IMR-90 (cell line): Measurements from ENCODE around the gene EMX2. TPM values are rescaled to one million over a fixed set of nuclear protein-coding genes. Genes with fewer than 3 reads are reported as not detected.
A peak's percentile ranks its signal among the peaks of the same experiment; 100 is the strongest.

ENCODE experiments used
- ATAC-seq: fragments of 200-7000 bp; cut with Tn5 transposase; 2 replicates; pipeline ENCODE4 v1.9.1; 2020; ENCODE audit warnings: low read depth, mild to moderate bottlenecking, moderate library complexity
- BruUV-seq: library from RNA; stranded (reverse); fragments of 400-500 nt; replicated peaks from 2 replicates; lab custom pipeline; 2021; lab: Mats Ljungman, UMichigan
- CTCF ChIA-PET: fragments of 300-600 bp; formaldehyde crosslinking; extraction: SDS; loops from one replicate; lab custom pipeline; 2021; ENCODE audit warnings: antibody characterized with exemption; lab: Yijun Ruan, JAX
- POLR2A ChIA-PET: fragments of 300-600 bp; sonication (Branson Sonifier 250); formaldehyde crosslinking; loops from one replicate; lab custom pipeline; 2022; ENCODE audit warnings: antibody characterized with exemption; ENCODE audit not compliant: unreplicated experiment; lab: Charles Lee
- DNase-seq: peaks from one replicate; pipeline ENCODE4 v3.0.0; 2013
- H2AFZ ChIP-seq: replicated peaks from 2 replicates; pipeline ENCODE3; 2013; ENCODE audit warnings: low read length, mild to moderate bottlenecking; ENCODE audit not compliant: poor library complexity
- H2AK5ac ChIP-seq: 2 replicates; pipeline ENCODE4 v1.6.1; 2013; ENCODE audit warnings: low read depth, low read length, inconsistent platforms
- H2AK9ac ChIP-seq: replicated peaks from 2 replicates; pipeline ENCODE3; 2013; ENCODE audit warnings: mild to moderate bottlenecking, low read depth, low read length, moderate library complexity; ENCODE audit not compliant: poor library complexity
- H2BK120ac ChIP-seq: 2 replicates; pipeline ENCODE4 v1.6.1; 2013; ENCODE audit warnings: low read depth, low read length, inconsistent platforms
- H2BK15ac ChIP-seq: 3 replicates; pipeline ENCODE4 v1.6.1; 2013; ENCODE audit warnings: low read depth, low read length, inconsistent platforms
- H2BK20ac ChIP-seq: 2 replicates; pipeline ENCODE4 v1.6.1; 2013; ENCODE audit warnings: low read depth, mild to moderate bottlenecking, inconsistent platforms, low read length, moderate library complexity
- H2BK5ac ChIP-seq: 2 replicates; pipeline ENCODE4 v1.6.1; 2013; ENCODE audit warnings: mild to moderate bottlenecking, low read depth, low read length, inconsistent platforms; ENCODE audit not compliant: poor library complexity, severe bottlenecking
- H3K14ac ChIP-seq: replicated peaks from 2 replicates; pipeline ENCODE4 v1.6.1; 2013; ENCODE audit warnings: low read depth, low read length, inconsistent platforms
- H3K18ac ChIP-seq: 2 replicates; pipeline ENCODE4 v1.6.1; 2013; ENCODE audit warnings: low read depth, low read length, control low read depth
- H3K23ac ChIP-seq: 2 replicates; pipeline ENCODE4 v1.6.1; 2013; ENCODE audit warnings: low read depth, low read length, inconsistent platforms
- H3K27ac ChIP-seq: 2 replicates; pipeline ENCODE4 v1.5.1; 2013; ENCODE audit warnings: mild to moderate bottlenecking, control low read depth, low read length; ENCODE audit not compliant: insufficient read depth
- H3K27me3 ChIP-seq: 2 replicates; pipeline ENCODE4 v1.6.1; 2013; ENCODE audit warnings: low read length; ENCODE audit not compliant: control insufficient read depth, insufficient read depth
- H3K36me3 ChIP-seq: 2 replicates; pipeline ENCODE4 v1.6.1; 2013; ENCODE audit warnings: low read length, mixed read lengths; ENCODE audit not compliant: control insufficient read depth, insufficient read depth
- H3K4ac ChIP-seq: 2 replicates; pipeline ENCODE4 v1.6.1; 2013; ENCODE audit warnings: low read depth, low read length, inconsistent platforms
- H3K4me1 ChIP-seq: 2 replicates; pipeline ENCODE4 v1.6.1; 2013; ENCODE audit warnings: low read length, mixed read lengths; ENCODE audit not compliant: control insufficient read depth, insufficient read depth
- H3K4me2 ChIP-seq: 2 replicates; pipeline ENCODE4 v1.6.1; 2013; ENCODE audit warnings: low read depth, mild to moderate bottlenecking, control low read depth, low read length, moderate library complexity
- H3K4me3 ChIP-seq: 2 replicates; pipeline ENCODE4 v1.5.1; 2013; ENCODE audit warnings: low read depth, mild to moderate bottlenecking, control low read depth, low read length, moderate library complexity; ENCODE audit not compliant: insufficient read depth
- H3K56ac ChIP-seq: 2 replicates; pipeline ENCODE4 v1.6.1; 2013; ENCODE audit warnings: low read length, inconsistent platforms; ENCODE audit not compliant: insufficient read depth; ENCODE audit errors: extremely low read depth
- H3K79me1 ChIP-seq, 2 experiments: 2 replicates each; pipeline ENCODE4 v1.6.1; 2013; ENCODE audit warnings: low read length in 2 of 2, inconsistent platforms in 1 of 2, low read depth in 1 of 2
- H3K9ac ChIP-seq: 2 replicates; pipeline ENCODE4 v1.6.1; 2013; ENCODE audit warnings: low read depth, low read length, control low read depth
- H3K9me1 ChIP-seq: 2 replicates; pipeline ENCODE4 v1.6.1; 2013; ENCODE audit warnings: low read length, inconsistent platforms; ENCODE audit not compliant: insufficient read depth
- H3K9me3 ChIP-seq: 2 replicates; pipeline ENCODE4 v1.6.1; 2013; ENCODE audit warnings: low read length; ENCODE audit not compliant: control insufficient read depth, insufficient read depth
- H4K20me1 ChIP-seq: 2 replicates; pipeline ENCODE4 v1.6.1; 2013; ENCODE audit warnings: low read length, inconsistent platforms; ENCODE audit not compliant: insufficient read depth
- H4K5ac ChIP-seq: 2 replicates; pipeline ENCODE4 v1.6.1; 2013; ENCODE audit warnings: mild to moderate bottlenecking, low read depth, low read length, control low read depth
- H4K8ac ChIP-seq, 2 experiments: 2 replicates each; pipeline ENCODE4 v1.6.1; 2013; ENCODE audit warnings: low read depth in 2 of 2, low read length in 2 of 2, control low read depth in 1 of 2, inconsistent platforms in 1 of 2
- H4K91ac ChIP-seq: 2 replicates; pipeline ENCODE4 v1.6.1; 2013; ENCODE audit warnings: low read depth, low read length, inconsistent platforms; ENCODE audit not compliant: insufficient read depth
- BHLHE40 ChIP-seq: fragments of 150-350 bp; IDR thresholded peaks from 2 replicates; pipeline ENCODE4 v1.6.1; 2016; ENCODE audit warnings: mild to moderate bottlenecking, low read depth, low read length
- CEBPB ChIP-seq: IDR thresholded peaks from 2 replicates; pipeline ENCODE4 v1.6.1; 2012; ENCODE audit warnings: low read depth, low read length, improper control_type of control experiment
- MAFK ChIP-seq: IDR thresholded peaks from 2 replicates; pipeline ENCODE4 v1.6.1; 2012; ENCODE audit warnings: low read depth, low read length, improper control_type of control experiment
- POLR2A ChIP-seq: IDR thresholded peaks from 2 replicates; pipeline ENCODE4 v1.6.1; 2012; ENCODE audit warnings: mild to moderate bottlenecking, low read depth, low read length
- SMC3 ChIP-seq: fragments of 150-350 bp; IDR thresholded peaks from 2 replicates; pipeline ENCODE4 v1.6.1; 2016; ENCODE audit warnings: low read depth, mild to moderate bottlenecking, antibody characterized with exemption, low read length, moderate library complexity
- USF2 ChIP-seq: fragments of 150-350 bp; IDR thresholded peaks from 2 replicates; pipeline ENCODE4 v1.6.1; 2017; ENCODE audit warnings: mild to moderate bottlenecking, antibody characterized with exemption, low read length, low read depth
- WGBS, 2 experiments: methylation state at CpG; one replicate each; pipeline versions ENCODE4 v1.1.5 to v1.1.7; 2013; ENCODE audit warnings: missing lambda C conversion rate in 2 of 2; ENCODE audit not compliant: insufficient read length in 1 of 2; ENCODE audit errors: extremely low coverage in 2 of 2; 5-methylcytosine and 5-hydroxymethylcytosine counted together
- dilution Hi-C: fragments of 300-500 bp; cut with HindIII; formaldehyde crosslinking; loops from one replicate; pipeline ENCODE4 v1.14.3; 2018; ENCODE audit warnings: low sequenced_read_pairs; ENCODE audit not compliant: unreplicated experiment
- in situ Hi-C: fragments of 300-500 bp; cut with MboI; formaldehyde crosslinking; loops from 3 replicates; pipeline ENCODE4 v1.14.3; 2019; ENCODE audit warnings: low sequenced_read_pairs, inconsistent platforms, mixed read lengths
- intact Hi-C: fragments of 100-400 bp; cut with micrococcal nuclease; formaldehyde crosslinking; loops from 2 replicates; pipeline ENCODE4 v1.10.0; 2022
- polyA plus RNA-seq, 3 experiments: library from polyadenylated mRNA; depleted of rRNA; stranded (reverse); fragments of >200 nt; gene quantifications; 2 replicates each; pipeline ENCODE4 v1.2.3, GENCODE V29; 2012; ENCODE audit warnings: low replicate concordance in 1 of 3
- total RNA-seq: library from RNA; depleted of rRNA; stranded (reverse); fragments of >200 nt; gene quantifications from 2 replicates; pipeline ENCODE4 v1.2.3, GENCODE V29; 2012

Gene EMX2
- total and polyA plus RNA-seq, 2 of the 4 experiments (the other 2 are of a cell fraction), result not detected

GRCh38 chr10:117565068-117565467 lies 22.5 kb downstream of the EMX2 start:
- no TSS peak for BruUV-seq
- Histone ChIP-seq H3K14ac (no peak overlapping the region), H3K4me1 (no peaks in the 10 kb centered on the region), H2AFZ (no peak overlapping the region), H2BK15ac (no peak overlapping the region), H2BK5ac (no peak overlapping the region), H4K20me1 (no peaks in the 10 kb centered on the region), H3K9me3 (peaks cover 11% of the 10 kb centered on the region; the same call in 1 of the 2 replicates), H3K36me3 (no peaks in the 10 kb centered on the region), H2AK9ac (no peak overlapping the region), H2BK120ac (no peak overlapping the region), H3K4ac (no peak overlapping the region), H2BK20ac (no peak overlapping the region), H3K4me2 (no peak overlapping the region), H3K79me1 (no peaks in the 10 kb centered on the region), H3K9ac (no peak overlapping the region), H3K23ac (no peak overlapping the region), H4K5ac (no peak overlapping the region), H3K56ac (no peak overlapping the region), H3K27ac (no peak overlapping the region), H3K9me1 (no peaks in the 10 kb centered on the region), H4K91ac (no peak overlapping the region), H3K27me3 (no peaks in the 10 kb centered on the region), H3K4me3 (no peak overlapping the region), H2AK5ac (no peak overlapping the region), H4K8ac (no peak overlapping the region), H3K18ac (no peak overlapping the region)
- in situ Hi-C loops (no loop called here), intact Hi-C loops (no loop called here), dilution Hi-C loops (no loop called here)
- DNase-seq (no peak), ATAC-seq (no peak)
- ChIA-PET POLR2A (no interaction called here), CTCF (no interaction called here)
- TF ChIP-seq POLR2A (no peak), MAFK (0 out of 2 replicates have a peak, but pooled peaks have one; percentile 9), CEBPB (no peak), BHLHE40 (no peak), SMC3 (no peak), USF2 (no peak)
- 25% methylated on average over 2 of the region's 3 CpGs; no CpG with 5 or more reads in 1 of the 2 experiments for WGBS, 2 experiments
